ENCODE measurements around the gene ARHGAP18. TPM values are rescaled to one million over a fixed set of nuclear protein-coding genes. Genes with fewer than 3 reads are reported as not detected.

The ARHGAP18 gene
- total RNA-seq, 1 donor: 47.1 TPM

- no peak for TF ChIP-seq CTCF (IDR thresholded peaks at IDR 0.05; ENCODE audit: insufficient read depth, low read depth, low read length)
- no peak for DNase-seq (ENCODE audit: low read depth)
- H3K4me3 ChIP-seq (ENCODE audit: low read depth, low read length): no peak overlapping the region
These were observed 90.3 kb downstream of the ARHGAP18 start for GRCh38 chr6:129619579-129620233.

GRCh38 chr6:129617986-129618385 is 92.0 kb downstream of the ARHGAP18 start:
- H3K4me3 ChIP-seq (ENCODE audit: low read depth, low read length): no peak overlapping the region
- DNase-seq (ENCODE audit: low read depth): no peak
- TF ChIP-seq CTCF (IDR thresholded peaks at IDR 0.05; ENCODE audit: insufficient read depth, low read depth, low read length): no peak

DNA sequence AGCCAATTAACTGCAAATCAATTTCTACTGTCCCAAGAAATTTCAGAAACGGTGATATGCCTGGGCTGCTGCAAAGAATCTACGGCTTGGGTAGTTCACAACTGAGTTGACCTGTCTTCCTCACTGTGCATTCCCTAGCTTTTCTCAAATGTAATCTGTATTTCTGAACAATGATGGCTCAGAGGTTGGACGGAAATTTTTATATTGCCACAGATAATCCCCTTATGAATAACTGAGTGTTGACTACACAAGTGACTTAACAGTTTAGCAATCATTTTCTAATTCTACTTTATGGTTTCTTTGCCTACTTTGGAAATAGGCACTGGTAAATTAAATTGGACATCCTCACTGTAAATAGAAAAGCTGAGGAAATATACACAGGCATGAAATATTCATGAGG is 94.5 kb downstream of the ARHGAP18 start:
- TF ChIP-seq CTCF (IDR thresholded peaks at IDR 0.05; ENCODE audit: insufficient read depth, low read depth, low read length): no peak
- DNase-seq (ENCODE audit: low read depth): no peak
- no peak overlapping the region for H3K4me3 ChIP-seq (ENCODE audit: low read depth, low read length)

GRCh38 chr6:129615020-129615419 is 95.0 kb downstream of the ARHGAP18 start:
- H3K4me3 ChIP-seq (ENCODE audit: low read depth, low read length): no peak overlapping the region
- TF ChIP-seq CTCF (IDR thresholded peaks at IDR 0.05; ENCODE audit: insufficient read depth, low read depth, low read length): no peak
- no peak for DNase-seq (ENCODE audit: low read depth)

GRCh38 chr6:129614464-129614863 is 95.5 kb downstream of the ARHGAP18 start:
- no peak for TF ChIP-seq CTCF (IDR thresholded peaks at IDR 0.05; ENCODE audit: insufficient read depth, low read depth, low read length)
- no peak overlapping the region for H3K4me3 ChIP-seq (ENCODE audit: low read depth, low read length)
- DNase-seq (ENCODE audit: low read depth): no peak

GRCh38 chr6:129612440-129612839 is 97.5 kb downstream of the ARHGAP18 start:
- TF ChIP-seq CTCF (IDR thresholded peaks at IDR 0.05; ENCODE audit: insufficient read depth, low read depth, low read length): no peak
- no peak for DNase-seq (ENCODE audit: low read depth)
- H3K4me3 ChIP-seq (ENCODE audit: low read depth, low read length): no peak overlapping the region

DNA sequence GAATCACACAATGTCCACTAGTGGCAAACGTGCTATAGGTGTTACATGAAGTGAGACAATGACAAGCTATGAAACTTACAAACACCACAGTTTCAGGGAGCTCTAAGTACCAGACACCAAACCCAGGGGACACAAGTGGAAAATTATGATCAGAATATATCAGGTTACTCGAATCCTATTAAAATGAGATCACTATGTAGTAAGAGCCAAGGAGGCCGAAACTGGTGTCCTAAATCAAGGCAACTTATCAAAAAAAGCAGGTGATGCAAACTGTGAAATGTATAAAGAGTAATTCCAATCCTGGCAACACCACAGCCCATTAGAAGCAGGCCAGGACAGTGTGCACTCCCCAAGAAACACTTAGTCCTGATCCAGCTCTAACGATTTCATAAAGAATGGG is 100.3 kb downstream of the ARHGAP18 start:
- no peak overlapping the region for H3K4me3 ChIP-seq (ENCODE audit: low read depth, low read length)
- no peak for TF ChIP-seq CTCF (IDR thresholded peaks at IDR 0.05; ENCODE audit: insufficient read depth, low read depth, low read length)
- no peak for DNase-seq (ENCODE audit: low read depth)

Data from fibroblast of villous mesenchyme (primary cell).